Measurements from ENCODE around the gene TMEM50B. TPM values are rescaled to one million over a fixed set of nuclear protein-coding genes. Genes with fewer than 3 reads are reported as not detected.
A peak's percentile ranks its signal among the peaks of the same experiment; 100 is the strongest.

The TMEM50B gene
- total and polyA plus RNA-seq, 2 experiments from 2014 or later: 25.1 to 26.1 TPM

GRCh38 chr21:33478935-33479678 lies 667 bp downstream of the TMEM50B start:
- no peak overlapping the region for H3K27ac ChIP-seq (ENCODE audit: low read depth)
- peaks cover 8% of the 10 kb centered on the region for H3K4me1 Mint-ChIP-seq
- peaks cover 14% of the 10 kb centered on the region for H3K27me3 Mint-ChIP-seq (ENCODE audit: insufficient read depth, low read depth, poor library complexity)
- DNase-seq (ENCODE audit: low spot score) (peak; percentile 71), ATAC-seq (peak; percentile 24)
- H4K20me1 ChIP-seq (replicated peaks; ENCODE audit: insufficient read depth): peaks cover 4% of the 10 kb centered on the region; the same call in 1 of the 2 replicates
- H3K27ac Mint-ChIP-seq: no peak overlapping the region
- peaks cover 4% of the 10 kb centered on the region; the same call in 1 of the 2 replicates for H3K27me3 ChIP-seq (ENCODE audit: insufficient read depth)
- TF ChIP-seq JUNB (IDR thresholded peaks at IDR 0.05; ENCODE audit: unreplicated experiment) (no peak), CREB1 (CRISPR knock-in tag; IDR thresholded peaks at IDR 0.05; ENCODE audit: low read depth) (no peak), CTCF (conservative IDR thresholded peaks at IDR 0.05; ENCODE audit: low read depth in 2 of 2) (0 out of 4 replicates have a peak, but pooled peaks of 1 of the 2 experiments have one; percentile 10), EZH2phosphoT487 (IDR thresholded peaks at IDR 0.05; ENCODE audit: unreplicated experiment) (no peak)
- H3K4me3 Mint-ChIP-seq: peak overlapping the region; percentile 78
- peaks cover 11% of the 10 kb centered on the region; the same call in 1 of the 2 replicates for H3F3A ChIP-seq (replicated peaks; ENCODE audit: low read depth)
- H3K4me2 ChIP-seq: peak overlapping the region; percentile 91
- H3K36me3 ChIP-seq (ENCODE audit: insufficient read depth): no peaks in the 10 kb centered on the region
- peaks cover 3% of the 10 kb centered on the region; the same call in 1 of the 3 replicates for H3K36me3 Mint-ChIP-seq (ENCODE audit: low read depth)
- H3K4me1 ChIP-seq (ENCODE audit: insufficient read depth): peaks cover 8% of the 10 kb centered on the region; the same call in 1 of the 2 replicates
- H3K9me3 Mint-ChIP-seq: peaks cover 3% of the 10 kb centered on the region; the same call in 1 of the 3 replicates
- peak overlapping the region; percentile 98 for H3K4me3 ChIP-seq
- H3K79me2 ChIP-seq (replicated peaks; ENCODE audit: insufficient read depth): peaks cover 29% of the 10 kb centered on the region
- peak overlapping the region; percentile 95 for H2AFZ ChIP-seq
- no peaks in the 10 kb centered on the region for H3K9me2 ChIP-seq (ENCODE audit: insufficient read depth)

- Histone ChIP-seq H3K27ac (ENCODE audit: low read depth) (no peak overlapping the region), H2AFZ (no peak overlapping the region), H4K20me1 (replicated peaks; ENCODE audit: insufficient read depth) (peaks cover 4% of the 10 kb centered on the region; the same call in 1 of the 2 replicates), H3K4me2 (peak overlapping the region; percentile 91), H3K9me2 (ENCODE audit: insufficient read depth) (no peaks in the 10 kb centered on the region), H3K4me3 (peak overlapping the region; percentile 98), H3K36me3 (ENCODE audit: insufficient read depth) (no peaks in the 10 kb centered on the region), H3K4me1 (ENCODE audit: insufficient read depth) (peaks cover 8% of the 10 kb centered on the region; the same call in 1 of the 2 replicates), H3F3A (replicated peaks; ENCODE audit: low read depth) (peaks cover 9% of the 10 kb centered on the region; the same call in 1 of the 2 replicates), H3K27me3 (ENCODE audit: insufficient read depth) (peaks cover 4% of the 10 kb centered on the region; the same call in 1 of the 2 replicates), H3K79me2 (replicated peaks; ENCODE audit: insufficient read depth) (peaks cover 39% of the 10 kb centered on the region)
- Mint-ChIP-seq H3K27ac (no peak overlapping the region), H3K27me3 (ENCODE audit: insufficient read depth, low read depth, poor library complexity) (peaks cover 14% of the 10 kb centered on the region), H3K4me1 (peaks cover 8% of the 10 kb centered on the region), H3K9me3 (peaks cover 3% of the 10 kb centered on the region; the same call in 1 of the 3 replicates), H3K36me3 (ENCODE audit: low read depth) (peaks cover 3% of the 10 kb centered on the region; the same call in 1 of the 3 replicates), H3K4me3 (peak overlapping the region; percentile 78)
- DNase-seq (ENCODE audit: low spot score) (no peak), ATAC-seq (no peak)
- TF ChIP-seq JUNB (IDR thresholded peaks at IDR 0.05; ENCODE audit: unreplicated experiment) (no peak), CTCF (conservative IDR thresholded peaks at IDR 0.05; ENCODE audit: low read depth in 2 of 2) (no peak), REST (IDR thresholded peaks at IDR 0.05; ENCODE audit: unreplicated experiment) (no peak), CREB1 (CRISPR knock-in tag; IDR thresholded peaks at IDR 0.05; ENCODE audit: low read depth) (no peak), STAT1 (IDR thresholded peaks at IDR 0.05; ENCODE audit: unreplicated experiment) (no peak), ETS1 (IDR thresholded peaks at IDR 0.05) (no peak), ZNF114 (CRISPR knock-in tag; IDR thresholded peaks at IDR 0.05) (no peak)
Observed at GRCh38 chr21:33478182-33478581, 1.6 kb downstream of the TMEM50B start.

Measured in GM23338 (cell line).